Spleen (tissue), 11 donors: Measurements from ENCODE around the gene SMIM35. TPM values are rescaled to one million over a fixed set of nuclear protein-coding genes. Genes with fewer than 3 reads are reported as not detected.

ENCODE experiments used
- DNase-seq: peaks from one replicate; pipeline ENCODE4 v3.0.0-alpha.2; 2020
- H3K27ac ChIP-seq, 8 donors: fragments of 200-600 bp; sonication (generic) in 7 of 8; 1 replicate in 4 of 8; 2 replicates in 4 of 8; pipeline versions ENCODE4 v1.5.0 to v1.8.0; 2016 to 2021; ENCODE audit warnings: inconsistent platforms in 4 of 8, mild to moderate bottlenecking in 4 of 8, moderate library complexity in 1 of 8
- H3K27me3 ChIP-seq, 7 donors: fragments of 200-600 bp; sonication (generic) in 6 of 7; replicated peaks in 1 of 7; 1 replicate in 4 of 7; 2 replicates in 3 of 7; pipeline versions ENCODE4 v1.5.0 to v1.8.0; 2016 to 2021; ENCODE audit warnings: inconsistent platforms in 3 of 7, mild to moderate bottlenecking in 1 of 7
- H3K36me3 ChIP-seq, 6 donors: fragments of 200-600 bp; sonication (generic) in 5 of 6; 1 replicate in 4 of 6; 2 replicates in 2 of 6; pipeline versions ENCODE4 v1.5.0 to v1.8.0; 2016 to 2021; ENCODE audit warnings: inconsistent platforms in 2 of 6
- H3K4me1 ChIP-seq, 6 donors: fragments of 200-600 bp; sonication (generic) in 5 of 6; 1 replicate in 3 of 6; 2 replicates in 3 of 6; pipeline versions ENCODE4 v1.5.0 to v1.8.0; 2016 to 2021; ENCODE audit warnings: inconsistent platforms in 3 of 6
- H3K4me3 ChIP-seq, 8 donors: fragments of 200-600 bp; sonication (generic) in 7 of 8; 1 replicate in 4 of 8; 2 replicates in 4 of 8; pipeline versions ENCODE4 v1.5.0 to v1.8.0; 2016 to 2021; ENCODE audit warnings: inconsistent platforms in 4 of 8, mild to moderate bottlenecking in 4 of 8, moderate library complexity in 2 of 8
- H3K9me3 ChIP-seq, 8 donors: fragments of 200-600 bp; sonication (generic) in 7 of 8; 1 replicate in 4 of 8; 2 replicates in 4 of 8; pipeline versions ENCODE4 v1.5.0 to v1.8.0; 2016 to 2021; ENCODE audit warnings: inconsistent platforms in 4 of 8
- POLR2A ChIP-seq, 3 donors: fragments of 450-650 bp; IDR thresholded peaks; one replicate each; pipeline ENCODE4 v1.5.1; 2017; ENCODE audit warnings: antibody characterized with exemption in 3 of 3, mild to moderate bottlenecking in 1 of 3
- POLR2AphosphoS5 ChIP-seq, 3 donors: sonication (generic); formaldehyde crosslinking; IDR thresholded peaks; one replicate each; pipeline ENCODE4 v1.5.1; 2017; ENCODE audit warnings: antibody characterized with exemption in 3 of 3
- WGBS, 5 donors: extraction: QIAGEN DNeasy Blood & Tissue Kit in 3 of 5; methylation state at CpG; one replicate each; pipeline versions ENCODE4 v1.1.5 to v1.1.7; 2013 to 2018; 5-methylcytosine and 5-hydroxymethylcytosine counted together
- intact Hi-C: fragments of 100-400 bp; cut with DNase I; formaldehyde crosslinking; loops from one replicate; pipeline ENCODE4 v1.15.0; 2023; ENCODE audit warnings: low total_unique reads
- polyA plus RNA-seq, 3 donors: library from polyadenylated mRNA; stranded (reverse); fragments of 200-250 nt; gene quantifications; one replicate each; pipeline ENCODE4 v1.2.1, GENCODE V29; 2013
- total RNA-seq, 7 donors: library from RNA; depleted of rRNA in 3 of 7; stranded (reverse); fragments of >200 nt in 3 of 7; fragmentation: NEBNext Ultra II Directional in 4 of 7; extraction: Animal tissue kit (Norgen Biotek cat#: 25700) in 4 of 7; gene quantifications; one replicate each; pipeline versions ENCODE4 v1.1.0 to v1.2.1, GENCODE V29; 2016 to 2021
- TF ChIP-seq, protein P1 (sequence below), 11 experiments: fragments of 200-600 bp in 7 of 11; fragments of 450-650 bp in 4 of 11; sonication (generic) in 4 of 11; IDR thresholded peaks in 8 of 11; conservative IDR thresholded peaks in 3 of 11; 1 replicate in 7 of 11; 2 replicates in 4 of 11; pipeline versions ENCODE4 v1.4.0 to v1.8.0; 2016 to 2021; ENCODE audit warnings: antibody characterized with exemption in 11 of 11, inconsistent platforms in 4 of 11, mild to moderate bottlenecking in 1 of 11
- donor health status: healthy with polysubstance abuse.
- donor health status: DM: no; HTN: no; CAD: no; lungs with moderate emphysema.
- donor health status: DM: no; HTN: no; CAD: no.
- donor health status: Bipolar disorder and iron deficiency.
- donor health status: healthy.
- donor health status: DM: no; HTN: no; CAD: no.
- donor health status: DM: yes; HTN: yes; CAD: no.

Gene SMIM35
- total and polyA plus RNA-seq, 10 donors = 0.16 to 1.3 (median 0.39) TPM

DNA sequence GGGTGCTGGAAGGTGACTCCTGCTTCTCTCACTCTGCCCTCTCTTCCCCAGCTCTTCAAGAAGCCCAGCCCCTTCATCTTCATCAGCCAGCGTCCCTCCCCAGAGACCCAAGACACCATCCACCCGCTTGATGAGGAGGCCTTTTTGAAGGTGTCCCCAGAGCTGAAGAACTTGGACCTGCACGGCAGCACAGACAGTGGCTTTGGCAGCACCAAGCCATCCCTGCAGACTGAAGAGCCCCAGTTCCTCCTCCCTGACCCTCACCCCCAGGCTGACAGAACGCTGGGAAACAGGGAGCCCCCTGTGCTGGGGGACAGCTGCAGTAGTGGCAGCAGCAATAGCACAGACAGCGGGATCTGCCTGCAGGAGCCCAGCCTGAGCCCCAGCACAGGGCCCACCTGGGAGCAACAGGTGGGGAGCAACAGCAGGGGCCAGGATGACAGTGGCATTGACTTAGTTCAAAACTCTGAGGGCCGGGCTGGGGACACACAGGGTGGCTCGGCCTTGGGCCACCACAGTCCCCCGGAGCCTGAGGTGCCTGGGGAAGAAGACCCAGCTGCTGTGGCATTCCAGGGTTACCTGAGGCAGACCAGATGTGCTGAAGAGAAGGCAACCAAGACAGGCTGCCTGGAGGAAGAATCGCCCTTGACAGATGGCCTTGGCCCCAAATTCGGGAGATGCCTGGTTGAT, 88.0 kb downstream of the SMIM35 start:
- H3K27me3 ChIP-seq = no peaks in the 10 kb centered on the region
- H3K27ac ChIP-seq = peak overlapping the region in 5 of 8 donors; percentile 78 to 98 (median 96)
- DNase-seq = peak; percentile 68
- TF ChIP-seq, protein P1, sequence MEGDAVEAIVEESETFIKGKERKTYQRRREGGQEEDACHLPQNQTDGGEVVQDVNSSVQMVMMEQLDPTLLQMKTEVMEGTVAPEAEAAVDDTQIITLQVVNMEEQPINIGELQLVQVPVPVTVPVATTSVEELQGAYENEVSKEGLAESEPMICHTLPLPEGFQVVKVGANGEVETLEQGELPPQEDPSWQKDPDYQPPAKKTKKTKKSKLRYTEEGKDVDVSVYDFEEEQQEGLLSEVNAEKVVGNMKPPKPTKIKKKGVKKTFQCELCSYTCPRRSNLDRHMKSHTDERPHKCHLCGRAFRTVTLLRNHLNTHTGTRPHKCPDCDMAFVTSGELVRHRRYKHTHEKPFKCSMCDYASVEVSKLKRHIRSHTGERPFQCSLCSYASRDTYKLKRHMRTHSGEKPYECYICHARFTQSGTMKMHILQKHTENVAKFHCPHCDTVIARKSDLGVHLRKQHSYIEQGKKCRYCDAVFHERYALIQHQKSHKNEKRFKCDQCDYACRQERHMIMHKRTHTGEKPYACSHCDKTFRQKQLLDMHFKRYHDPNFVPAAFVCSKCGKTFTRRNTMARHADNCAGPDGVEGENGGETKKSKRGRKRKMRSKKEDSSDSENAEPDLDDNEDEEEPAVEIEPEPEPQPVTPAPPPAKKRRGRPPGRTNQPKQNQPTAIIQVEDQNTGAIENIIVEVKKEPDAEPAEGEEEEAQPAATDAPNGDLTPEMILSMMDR (IDR thresholded peaks at IDR 0.05 in 8 of 11, conservative IDR thresholded peaks at IDR 0.05 in 3 of 11) = no peak
- TF ChIP-seq POLR2A (IDR thresholded peaks at IDR 0.05) (no peak), POLR2AphosphoS5 (IDR thresholded peaks at IDR 0.05) (peak; percentile 31 to 80 (median 34))
- H3K36me3 ChIP-seq = peaks cover 0 to 72% (median 61%) of the 10 kb centered on the region in 6 donors
- 78 to 88% (median 85%) methylated on average over 9 to 10 of the region's 10 CpGs for WGBS, 5 donors
- no peak overlapping the region for H3K4me3 ChIP-seq
- H3K9me3 ChIP-seq = peaks cover 0 to 2% (median 0%) of the 10 kb centered on the region in 8 donors
- peaks cover 24 to 100% (median 82%) of the 10 kb centered on the region in 6 donors for H3K4me1 ChIP-seq
- intact Hi-C loops = no loop called here

DNA sequence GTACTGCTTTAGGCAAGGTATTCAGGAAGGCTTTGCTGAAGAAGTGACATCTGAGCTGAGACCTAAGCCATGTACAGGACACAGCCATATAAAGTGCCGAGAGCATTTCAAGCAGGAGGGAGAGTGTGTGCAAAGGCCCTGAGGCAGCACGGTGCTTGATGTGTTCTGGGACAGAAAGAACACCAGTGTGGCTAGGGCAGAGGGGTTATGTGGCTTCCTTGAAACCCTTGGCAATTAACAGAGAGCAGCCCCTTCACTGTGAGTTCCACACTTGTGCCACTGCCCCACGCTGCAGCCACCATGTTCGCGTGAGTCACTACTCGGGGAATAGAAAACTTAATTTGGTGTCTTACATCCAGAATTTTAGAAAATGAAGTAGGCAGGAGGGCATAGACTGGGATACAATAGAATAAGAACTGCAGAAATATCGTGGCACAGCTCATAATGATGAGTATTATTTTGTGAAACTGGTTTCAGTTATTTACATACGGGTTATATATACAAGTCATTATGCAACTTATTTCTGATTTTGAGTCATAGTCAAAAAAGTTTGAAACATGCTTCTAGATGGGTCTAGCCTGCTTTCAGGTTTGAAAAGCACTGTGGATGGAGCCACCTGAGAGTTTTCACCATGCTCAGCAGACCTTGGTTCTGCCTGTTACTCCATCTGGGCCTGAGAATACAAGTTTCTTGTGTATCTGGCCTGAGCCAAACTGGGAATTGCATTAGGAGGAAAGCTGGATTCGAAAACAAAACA, 88.8 kb downstream of the SMIM35 start:
- Histone ChIP-seq H3K4me1 (peaks cover 18 to 100% (median 83%) of the 10 kb centered on the region in 6 donors), H3K9me3 (no peaks in the 10 kb centered on the region), H3K27ac (peak overlapping the region in 7 of 8 donors; percentile 30 to 98 (median 95)), H3K27me3 (no peaks in the 10 kb centered on the region), H3K36me3 (peaks cover 0 to 80% (median 68%) of the 10 kb centered on the region in 6 donors), H3K4me3 (no peak overlapping the region)
- TF ChIP-seq POLR2A (IDR thresholded peaks at IDR 0.05) (no peak), POLR2AphosphoS5 (IDR thresholded peaks at IDR 0.05) (peak in 2 of 3 donors; percentile 52 to 82)
- WGBS, 5 donors = 74 to 81% (median 79%) methylated on average over 9 of the region's 9 CpGs
- DNase-seq = no peak
- intact Hi-C loops = no loop called here

DNA sequence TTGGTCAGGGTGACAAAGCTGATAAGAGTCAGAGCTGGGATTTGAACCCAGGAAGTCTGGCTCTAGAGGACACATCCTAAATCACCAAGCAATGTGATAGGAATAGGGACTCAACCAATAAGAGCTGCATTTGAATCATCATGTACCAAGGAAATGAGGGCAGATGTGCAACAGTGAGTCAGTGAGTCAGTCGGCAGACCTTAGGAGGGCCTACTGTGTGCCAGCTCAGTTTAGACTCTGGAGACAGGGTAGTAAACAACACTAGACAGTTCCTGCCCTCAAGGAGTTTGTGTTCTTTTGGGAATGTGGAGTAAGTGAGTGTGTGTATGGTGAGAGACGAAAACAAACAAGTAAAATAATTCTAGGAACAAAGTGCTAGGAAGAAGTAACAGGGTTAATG, 89.4 kb downstream of the SMIM35 start:
- Histone ChIP-seq H3K36me3 (peaks cover 0 to 86% (median 73%) of the 10 kb centered on the region in 6 donors), H3K27me3 (no peaks in the 10 kb centered on the region), H3K27ac (peak overlapping the region in 7 of 8 donors; percentile 30 to 98 (median 95)), H3K4me3 (no peak overlapping the region), H3K4me1 (peaks cover 13 to 100% (median 82%) of the 10 kb centered on the region in 6 donors), H3K9me3 (no peaks in the 10 kb centered on the region)
- no peak for DNase-seq
- intact Hi-C loops = no loop called here
- 75 to 92% (median 83%) methylated on average over 2 of the region's 2 CpGs for WGBS, 5 donors
- no peak for TF ChIP-seq POLR2A (IDR thresholded peaks at IDR 0.05)
- TF ChIP-seq, protein P1 (IDR thresholded peaks at IDR 0.05 in 8 of 11, conservative IDR thresholded peaks at IDR 0.05 in 3 of 11) = no peak
- peak in 1 of 3 donors; percentile 40 for TF ChIP-seq POLR2AphosphoS5 (IDR thresholded peaks at IDR 0.05)

DNA sequence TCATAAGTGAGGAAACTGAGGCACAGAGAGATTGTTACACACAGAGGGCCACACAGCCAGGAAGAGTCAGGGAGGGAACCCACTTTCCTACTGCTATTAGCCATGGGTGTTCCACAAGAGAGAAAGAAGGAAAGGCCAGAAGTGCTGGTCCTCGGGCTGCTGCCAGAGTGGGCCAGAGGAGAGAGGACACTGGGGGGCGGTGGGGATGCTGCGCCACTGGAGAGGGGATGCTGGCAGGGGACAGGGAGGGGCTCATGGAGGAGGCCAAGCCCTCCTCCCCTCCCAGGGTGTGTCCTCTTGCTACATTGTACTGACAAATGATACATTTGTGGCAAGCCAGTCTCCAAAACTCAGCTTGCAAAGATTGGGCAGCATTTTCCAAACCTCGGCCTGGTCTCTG, 90.7 kb downstream of the SMIM35 start:
- Histone ChIP-seq H3K27me3 (no peaks in the 10 kb centered on the region), H3K4me3 (no peak overlapping the region), H3K9me3 (no peaks in the 10 kb centered on the region), H3K36me3 (peaks cover 0 to 100% (median 85%) of the 10 kb centered on the region in 6 donors), H3K27ac (peak overlapping the region in 3 of 8 donors; percentile 96 to 98 (median 98)), H3K4me1 (peaks cover 13 to 100% (median 82%) of the 10 kb centered on the region in 6 donors)
- TF ChIP-seq POLR2AphosphoS5 (IDR thresholded peaks at IDR 0.05) = peak in 2 of 3 donors; percentile 6 to 48
- TF ChIP-seq, protein P1 (IDR thresholded peaks at IDR 0.05 in 8 of 11, conservative IDR thresholded peaks at IDR 0.05 in 3 of 11) = no peak
- intact Hi-C loops = no loop called here
- WGBS, 5 donors = 90 to 97% (median 94%) methylated on average over 4 of the region's 4 CpGs
- peak; percentile 69 for DNase-seq
